NCI-H82 (cell line): ENCODE data around the gene TBC1D19.

Experiments used
- DNase-seq: peaks from one replicate; lab custom pipeline; 2025; lab: John Stamatoyannopoulos, UW

Gene TBC1D19

DNA sequence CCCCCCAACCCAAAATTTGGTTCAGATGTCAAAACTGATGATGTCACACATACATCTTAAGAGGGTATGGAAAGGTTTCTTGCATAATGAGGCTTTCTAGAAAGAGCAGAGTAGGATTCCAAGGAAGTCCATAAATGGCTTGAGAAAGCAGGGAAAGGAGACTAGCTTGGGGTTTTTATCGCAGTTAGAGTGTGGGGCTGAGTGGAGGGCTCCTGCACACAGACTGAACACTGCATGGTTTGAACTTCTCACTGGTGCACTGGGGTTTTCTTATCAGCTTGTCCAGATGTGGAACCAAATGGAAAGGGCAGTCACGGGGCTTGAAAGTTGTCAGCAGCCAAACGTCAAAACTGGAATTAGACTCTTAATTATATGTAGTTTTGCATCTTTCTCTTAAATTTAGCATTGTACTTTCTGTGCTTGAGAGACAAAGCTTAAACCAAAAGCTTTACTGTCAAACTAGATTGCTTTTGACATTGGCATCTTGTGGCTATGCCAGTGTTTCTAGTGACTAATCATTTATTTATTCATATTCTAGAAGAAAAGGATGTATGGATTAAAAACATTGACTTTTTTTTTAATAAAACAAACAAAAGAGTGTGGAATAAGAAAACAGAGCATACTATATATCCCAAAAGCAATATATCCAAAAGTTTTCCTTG is 198.4 kb downstream of the TBC1D19 start:
- DNase-seq = no peak

DNA sequence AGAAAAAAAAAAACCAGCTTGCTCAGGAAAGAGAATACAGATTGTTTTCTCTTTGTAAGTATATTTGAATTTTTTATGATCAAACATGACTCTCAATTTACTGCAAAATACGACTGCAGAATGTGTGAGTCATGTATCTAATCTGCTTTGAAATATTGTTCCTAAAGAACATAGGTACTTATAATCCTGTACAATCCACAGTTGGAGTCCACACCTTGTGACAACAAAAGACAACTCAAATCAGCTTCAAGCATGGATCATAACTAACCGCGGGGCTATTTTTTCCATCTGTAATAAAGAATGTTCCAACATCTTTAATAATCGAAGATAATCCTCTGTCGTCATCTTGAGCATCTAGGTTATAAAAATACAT is 198.9 kb downstream of the TBC1D19 start:
- DNase-seq = no peak

DNA sequence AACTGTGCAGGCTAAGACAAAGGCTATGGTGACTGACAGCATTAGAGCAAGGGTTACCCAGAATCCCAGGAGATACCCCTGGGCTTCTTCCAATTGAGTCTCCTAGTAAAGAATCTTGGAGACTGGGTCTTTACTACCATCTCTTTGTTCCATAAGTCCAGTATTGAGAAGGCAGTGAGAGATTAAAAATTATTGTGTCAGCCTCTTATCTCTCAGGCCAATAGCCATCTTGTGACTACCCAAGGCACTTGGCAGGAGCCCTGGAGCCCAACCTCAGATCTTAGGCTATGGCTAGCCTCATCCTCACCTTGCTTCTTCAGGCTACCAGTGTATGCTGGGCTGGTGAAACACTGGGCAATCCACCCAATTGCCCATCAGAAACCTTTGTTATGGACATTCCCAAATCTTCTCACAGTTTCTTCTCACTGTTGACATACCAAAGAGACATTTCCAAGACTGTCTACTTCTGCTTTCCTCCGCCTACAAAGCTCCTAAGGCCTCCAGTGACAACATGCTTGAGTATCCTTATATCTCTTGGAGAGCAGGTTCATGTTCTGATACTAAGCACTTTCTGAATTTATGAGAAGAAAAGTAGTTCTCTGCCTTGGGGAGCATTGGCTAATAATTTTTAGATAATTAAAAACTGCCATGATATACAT is 200.5 kb downstream of the TBC1D19 start:
- no peak for DNase-seq

DNA sequence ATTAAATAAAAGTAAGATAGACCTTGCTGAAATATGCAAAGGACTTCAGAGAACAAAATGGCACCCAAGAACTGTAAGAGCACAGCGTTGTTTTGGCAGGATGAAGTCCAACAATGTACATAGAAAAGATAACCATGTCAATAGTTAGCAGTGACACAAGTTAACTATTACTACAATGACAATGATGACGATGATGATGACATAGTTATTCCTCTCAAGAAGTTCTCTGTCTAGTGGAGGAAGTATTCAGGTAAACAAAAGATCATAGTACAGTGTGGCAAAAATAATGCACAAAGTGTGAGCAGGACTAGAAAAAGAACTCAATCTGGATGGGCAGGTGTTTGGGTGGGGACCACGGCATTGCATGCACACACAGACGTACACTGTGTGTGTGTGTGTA is 201.4 kb downstream of the TBC1D19 start:
- no peak for DNase-seq

DNA sequence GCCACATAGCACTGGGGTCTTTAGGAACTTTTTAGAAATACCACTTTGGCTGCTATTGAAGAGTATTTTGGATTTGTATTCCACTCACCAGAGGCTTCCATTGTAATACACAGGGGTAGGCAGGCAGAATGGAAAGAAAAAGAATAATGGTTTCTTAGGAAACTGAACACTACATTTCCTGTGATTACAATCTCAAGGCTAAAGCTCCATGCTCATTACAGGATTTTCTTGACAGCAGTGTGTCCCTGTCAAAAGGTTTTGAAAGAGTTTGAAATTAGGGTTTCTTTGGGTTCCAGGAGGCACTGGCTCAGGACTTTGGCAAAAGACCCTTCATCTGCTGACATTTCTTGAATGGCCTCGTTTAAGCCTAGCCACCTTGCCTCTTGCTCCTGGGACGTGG is 201.9 kb downstream of the TBC1D19 start:
- DNase-seq = no peak

DNA sequence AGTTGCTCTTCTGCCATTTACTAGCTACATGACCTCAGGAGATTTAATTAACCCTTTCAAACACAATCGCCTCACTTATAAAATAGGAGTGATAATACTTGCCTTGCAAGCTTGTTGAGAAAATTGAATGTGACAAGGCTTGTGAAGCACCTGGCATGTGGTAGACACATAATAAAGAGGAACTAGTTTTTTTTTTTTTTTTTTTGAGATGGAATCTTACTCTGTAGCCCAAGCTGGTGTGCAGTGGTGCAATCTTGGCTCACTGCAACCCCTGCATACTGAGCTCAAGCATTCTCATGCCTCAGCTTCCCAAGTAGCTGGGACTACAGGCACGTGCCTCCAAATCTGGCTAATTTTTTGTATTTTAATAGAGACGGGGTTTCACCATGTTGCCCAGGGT is 203.0 kb downstream of the TBC1D19 start:
- DNase-seq = no peak

DNA sequence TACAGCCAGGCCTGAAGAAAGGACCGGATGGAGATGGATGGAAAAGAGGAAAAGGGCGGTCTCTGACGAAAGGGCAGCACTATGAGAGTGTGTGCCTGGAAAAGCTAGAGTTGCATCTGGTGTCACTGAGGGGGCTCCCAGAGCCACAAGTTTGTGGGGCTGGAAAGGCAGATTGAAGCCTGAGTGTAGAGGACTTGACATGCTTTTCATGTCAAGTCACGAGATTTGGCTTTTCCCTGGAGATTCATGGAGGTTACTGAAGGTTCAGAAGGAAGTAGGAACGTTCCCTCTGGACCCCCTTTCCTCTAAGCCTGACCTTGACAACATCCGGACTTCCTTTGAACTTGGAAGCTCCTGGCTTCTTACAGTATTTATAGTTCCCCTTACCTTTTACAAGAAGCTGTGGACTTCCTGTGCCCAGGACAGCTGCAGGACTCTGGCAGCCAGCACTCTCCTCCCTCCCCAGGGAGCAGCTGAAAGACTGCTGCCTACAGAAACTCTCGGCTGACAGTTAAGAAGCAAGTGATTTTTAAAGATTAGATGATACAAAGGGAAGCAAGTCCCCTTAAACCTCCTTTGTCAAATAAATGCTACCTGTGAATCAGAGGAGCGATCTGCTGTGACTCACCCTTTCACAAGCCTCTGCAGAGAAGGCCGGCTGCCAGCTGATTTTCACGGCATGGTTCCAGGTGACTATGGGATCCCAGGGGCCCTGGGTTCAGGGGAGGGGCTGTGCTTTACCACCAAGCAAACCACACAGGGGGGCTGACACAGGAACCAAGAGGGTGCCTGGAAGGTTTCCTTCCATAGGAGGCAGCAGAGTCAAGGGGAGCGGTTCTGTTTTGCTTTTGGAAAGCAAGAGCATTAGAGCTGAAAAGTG is 203.8 kb downstream of the TBC1D19 start:
- peak; percentile 50 for DNase-seq

DNA sequence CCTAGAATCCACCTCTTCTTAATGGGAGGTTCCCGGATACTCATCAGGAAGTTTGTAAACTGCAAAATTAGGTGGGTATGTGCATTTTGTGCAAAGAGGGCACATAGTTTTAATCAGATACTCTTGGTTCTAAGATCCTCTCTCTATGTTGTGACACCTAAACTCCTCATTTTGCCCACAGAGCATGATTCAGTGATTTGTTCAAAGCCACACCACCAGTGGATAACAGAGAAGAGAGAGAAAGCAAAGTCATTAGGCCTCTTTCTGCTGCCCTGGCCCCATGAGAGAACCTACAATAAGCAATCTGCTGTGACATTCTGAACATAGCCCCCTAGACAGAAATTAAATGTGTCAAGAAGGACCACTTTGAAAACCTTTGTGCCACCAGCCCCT is 204.5 kb downstream of the TBC1D19 start:
- DNase-seq = no peak

DNA sequence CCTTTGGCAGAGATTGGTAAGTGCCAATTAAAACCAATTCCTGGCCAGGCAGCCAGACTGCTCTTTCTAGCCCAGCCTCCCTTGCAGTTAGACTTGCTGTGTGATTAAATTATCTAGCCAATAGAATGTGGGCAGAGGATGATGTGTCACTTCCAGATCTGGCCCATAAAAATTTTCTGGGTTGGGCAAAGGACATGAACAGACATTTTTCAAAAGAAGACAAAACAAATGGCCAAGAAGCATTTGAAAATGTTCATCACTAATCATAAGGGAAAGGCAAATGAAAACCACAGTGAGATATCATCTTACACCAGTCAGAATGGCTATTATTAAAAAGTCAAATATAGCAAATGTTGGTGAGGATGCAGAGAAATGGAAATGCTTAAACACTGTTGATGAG is 205.3 kb downstream of the TBC1D19 start:
- DNase-seq = no peak

DNA sequence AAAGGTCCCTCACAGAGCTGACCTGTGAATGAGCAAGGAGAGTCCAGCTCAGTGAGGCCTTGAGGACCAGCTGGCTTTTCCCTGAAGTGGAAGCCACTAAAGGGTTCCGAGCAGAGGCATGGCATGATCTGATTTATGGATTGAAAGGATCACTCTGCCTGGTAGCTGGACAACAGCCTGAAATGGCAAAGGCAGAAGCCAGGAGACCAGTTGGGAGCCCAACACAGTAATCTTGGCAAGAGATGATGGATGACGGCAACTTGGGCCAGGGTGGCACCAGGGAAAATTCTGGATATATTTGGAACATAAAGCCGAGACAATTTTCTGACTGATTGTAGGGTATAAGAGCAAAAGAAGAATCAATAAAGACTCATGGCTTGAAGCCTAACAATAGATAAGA is 207.5 kb downstream of the TBC1D19 start:
- DNase-seq = no peak

DNA sequence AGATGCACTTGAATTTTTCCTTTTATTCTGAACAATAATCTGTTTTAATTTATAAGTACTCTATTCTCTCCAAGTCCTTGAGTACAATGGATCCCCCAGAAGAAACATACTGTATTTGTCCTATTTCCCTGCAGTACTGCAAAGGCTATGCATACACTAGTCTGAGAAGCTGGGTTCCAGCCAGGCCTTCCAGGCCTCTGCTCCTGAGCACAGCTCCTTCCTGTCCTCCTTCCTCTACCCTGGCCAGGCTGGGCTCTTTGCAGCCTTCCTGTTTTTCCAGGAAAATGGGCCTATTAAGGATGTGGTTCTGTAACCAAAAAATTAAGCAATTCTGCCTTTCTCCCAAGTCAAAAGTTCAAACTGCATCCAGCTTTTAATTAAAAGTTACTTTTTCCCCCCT is 208.8 kb downstream of the TBC1D19 start:
- no peak for DNase-seq

DNA sequence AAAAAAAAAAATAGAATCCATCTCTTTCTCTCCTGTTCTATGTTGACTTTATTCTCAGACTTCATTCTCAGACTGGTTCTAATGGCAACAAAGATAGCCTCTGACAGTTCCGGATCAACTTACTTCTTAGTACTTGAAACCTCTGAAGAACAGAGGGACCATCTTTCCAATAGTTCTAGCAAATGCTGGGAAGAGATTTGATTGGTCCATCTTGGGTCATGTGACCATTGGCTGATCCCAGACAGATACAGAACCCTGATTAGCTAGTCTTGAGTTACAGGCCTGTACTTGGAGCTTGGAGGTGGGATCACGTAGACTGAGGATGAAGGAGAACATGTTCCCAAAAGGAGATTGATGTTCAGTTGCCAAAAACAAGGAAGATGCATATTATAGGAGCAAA is 209.9 kb downstream of the TBC1D19 start:
- DNase-seq = peak; percentile 24

DNA sequence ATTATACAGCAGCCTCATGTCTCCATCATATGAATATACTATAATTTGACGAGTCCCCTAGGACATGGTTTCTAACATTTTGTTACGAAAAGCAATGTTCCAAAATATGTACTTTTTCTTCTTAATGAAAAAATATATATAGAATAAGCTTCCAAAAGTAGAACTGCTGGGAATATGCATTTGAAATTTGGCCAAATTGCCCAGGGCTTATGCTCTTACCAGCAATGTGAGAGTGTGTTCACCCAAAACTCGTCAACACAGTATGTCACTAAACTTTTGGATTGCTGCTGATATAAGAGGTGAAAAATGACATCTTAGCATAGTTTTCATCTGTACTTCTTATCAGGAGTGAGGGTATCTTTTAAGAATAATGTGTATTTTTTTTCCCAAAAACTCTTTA is 212.2 kb downstream of the TBC1D19 start:
- DNase-seq = no peak

DNA sequence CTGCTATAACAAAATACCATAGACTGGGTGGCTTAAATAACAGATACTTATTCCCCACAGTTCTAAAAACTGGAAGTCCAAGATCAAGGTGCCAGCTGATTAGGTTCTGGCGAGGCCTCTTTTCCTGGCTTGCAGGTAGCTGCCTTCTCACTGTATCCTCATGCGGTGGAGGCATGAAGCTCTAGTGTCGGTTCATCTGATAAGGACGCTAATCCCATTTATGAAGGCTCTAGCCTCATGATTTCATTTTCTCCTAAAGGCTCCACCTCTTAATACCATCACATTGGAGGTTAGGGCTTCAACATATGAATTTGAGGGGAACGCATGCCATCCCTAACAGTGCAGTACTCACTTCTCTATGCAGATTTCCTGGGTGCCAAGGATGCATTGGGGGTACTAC is 218.9 kb downstream of the TBC1D19 start:
- peak; percentile 96 for DNase-seq

DNA sequence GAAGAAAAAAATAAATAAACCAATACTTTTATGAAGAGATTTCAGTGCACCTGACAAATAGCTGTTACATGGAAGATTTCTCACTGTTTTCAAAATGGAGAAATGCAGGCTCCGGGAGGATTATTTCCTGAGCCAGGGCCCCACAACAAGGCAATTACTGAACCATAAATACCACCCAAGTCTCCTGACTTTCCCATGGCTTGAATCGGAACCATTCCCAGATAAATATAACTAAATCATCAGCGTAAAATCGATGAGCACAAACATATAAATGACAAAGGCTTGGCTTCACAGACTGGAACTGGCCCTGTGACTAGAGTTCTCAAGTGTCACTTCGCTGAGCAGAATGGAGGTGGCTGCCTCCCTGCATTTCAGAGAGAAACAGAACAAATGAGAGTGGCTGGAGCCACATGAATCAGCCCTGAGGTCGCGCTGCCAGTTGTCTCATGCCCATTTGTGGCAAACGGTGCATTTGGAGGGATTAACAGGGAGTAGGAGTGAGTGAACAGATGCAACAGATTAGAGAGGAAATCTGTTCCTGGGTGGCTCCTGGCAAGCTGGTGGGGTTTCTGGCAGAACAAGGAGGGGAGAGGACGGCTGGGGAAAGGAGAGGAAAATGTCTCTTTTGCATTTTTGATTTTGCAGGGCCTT is 219.5 kb downstream of the TBC1D19 start:
- peak; percentile 95 for DNase-seq

DNA sequence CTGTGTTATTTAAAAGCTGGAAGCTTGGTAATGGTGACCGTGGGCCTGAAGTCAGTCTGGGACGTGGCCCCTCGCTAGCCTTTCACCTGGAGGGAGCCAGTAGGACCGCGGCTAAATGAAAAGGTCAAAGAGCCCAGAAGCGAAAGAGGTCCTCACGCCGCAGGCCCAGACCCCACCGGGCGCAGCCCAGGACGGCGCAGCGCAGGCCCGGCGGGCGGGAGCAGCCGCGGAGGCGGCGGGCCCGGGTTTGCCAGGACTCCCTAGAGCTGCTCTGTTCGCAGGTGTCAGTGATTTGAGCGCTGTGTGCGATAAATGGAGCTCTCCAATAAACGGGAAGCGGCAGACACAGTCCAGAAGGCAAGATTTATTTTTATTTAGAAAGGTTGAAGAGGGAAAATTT is 220.6 kb downstream of the TBC1D19 start:
- no peak for DNase-seq

DNA sequence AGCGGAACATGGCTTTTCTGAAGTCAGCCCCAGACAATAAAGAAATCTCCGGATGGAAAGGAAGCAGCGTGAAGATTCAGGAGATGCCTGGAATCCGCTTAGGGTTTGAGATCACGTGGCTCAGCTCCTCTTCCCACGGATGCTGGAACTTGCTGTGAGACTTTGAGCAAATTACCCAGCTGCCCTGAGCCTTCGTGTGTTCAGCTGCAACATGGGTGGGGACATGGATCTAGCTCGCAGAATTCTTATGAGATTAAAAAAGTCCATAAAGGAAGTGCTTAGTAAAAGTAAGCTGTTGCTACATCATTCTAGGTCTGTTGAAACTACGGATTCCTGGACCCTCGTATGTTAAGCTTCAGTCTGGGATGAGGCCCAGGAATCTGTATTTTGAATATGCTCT is 221.0 kb downstream of the TBC1D19 start:
- DNase-seq = peak; percentile 58
